Activated T-helper 1 cell treated with anti-CD3 and anti-CD28 coated beads, Interleukin-2, amount 50 U/mL, for 16 hours (primary cell): ENCODE results near the gene ACTA2.

Experiments used
- DNase-seq, 2 donors: peaks; one replicate each; pipeline ENCODE4 v3.0.0-alpha.2; 2020; ENCODE audit warnings: low read depth in 1 of 2, low spot score in 1 of 2

ACTA2 gene

DNA sequence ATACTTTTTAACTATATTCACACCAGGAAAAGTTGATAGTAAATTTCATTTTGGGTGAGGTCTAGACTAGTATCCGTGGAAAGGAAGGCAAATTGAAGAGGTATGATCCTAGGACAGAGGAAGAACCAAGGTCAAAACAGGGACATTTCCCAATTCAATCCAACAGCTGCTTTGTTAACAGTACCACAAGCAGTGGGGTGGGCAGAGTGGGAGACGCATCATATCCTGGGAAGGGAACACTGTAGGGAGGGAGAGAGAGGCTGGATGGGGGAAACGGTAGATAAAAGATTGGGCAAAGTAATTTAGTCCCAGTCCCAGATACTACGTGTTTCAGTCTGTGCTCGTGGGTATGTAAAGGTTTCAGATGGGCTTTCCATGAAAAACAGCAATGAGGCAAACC is 28.9 kb upstream of the ACTA2 start:
- no peak for DNase-seq

- DNase-seq: no peak
These were observed 28.2 kb upstream of the ACTA2 start for GRCh38 chr10:88980800-88981199.

DNA sequence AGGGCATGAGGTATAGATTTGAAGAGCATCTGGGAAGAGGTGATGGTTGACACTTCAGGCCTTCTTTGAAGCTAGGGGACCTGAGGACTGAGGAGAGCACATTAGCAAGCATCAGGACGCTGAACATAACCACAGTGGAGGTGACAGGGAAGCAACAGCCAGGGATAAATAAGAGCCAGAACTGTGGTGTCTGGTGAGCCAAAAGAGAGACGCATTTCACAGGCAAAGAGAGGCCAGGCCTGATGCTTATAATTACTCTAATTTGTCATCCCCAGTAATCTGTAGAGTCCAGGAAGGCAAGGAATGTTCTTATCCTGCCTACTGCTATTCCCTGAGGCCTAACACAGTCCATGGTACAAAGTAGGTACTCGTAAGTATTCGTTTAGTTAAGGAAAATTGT is 27.7 kb upstream of the ACTA2 start:
- DNase-seq: no peak

GRCh38 chr10:88979603-88980002 is 27.0 kb upstream of the ACTA2 start:
- no peak for DNase-seq

DNA sequence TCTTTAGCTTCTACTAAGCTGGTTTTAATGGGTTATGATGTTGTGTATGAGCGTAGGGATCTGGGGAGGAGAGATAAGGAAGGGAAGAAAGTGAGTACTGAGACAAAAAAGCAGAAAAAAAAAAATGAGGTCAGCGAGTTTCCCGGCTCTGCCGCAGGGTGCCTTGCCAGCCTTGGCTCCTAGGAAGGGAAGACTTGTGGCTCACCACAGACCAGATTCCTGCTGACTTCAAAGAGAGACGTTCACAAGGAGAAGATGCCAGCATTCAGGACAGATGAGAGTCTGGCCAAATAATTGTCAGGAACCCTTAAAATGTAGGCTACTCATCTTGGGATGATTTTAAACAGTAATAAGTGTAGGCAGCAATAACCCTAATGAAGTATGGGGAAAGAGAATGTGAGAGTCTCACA is 26.6 kb upstream of the ACTA2 start:
- no peak for DNase-seq

GRCh38 chr10:88978463-88978862 is 25.9 kb upstream of the ACTA2 start:
- DNase-seq: no peak

- no peak for DNase-seq
These were observed 22.8 kb upstream of the ACTA2 start for GRCh38 chr10:88975377-88975720.

- no peak for DNase-seq
These were observed 22.1 kb upstream of the ACTA2 start for GRCh38 chr10:88974446-88975376.

GRCh38 chr10:88974012-88974411 is 21.4 kb upstream of the ACTA2 start:
- DNase-seq: no peak

GRCh38 chr10:88971221-88972061 is 18.9 kb upstream of the ACTA2 start:
- no peak for DNase-seq

GRCh38 chr10:88968391-88968790 is 15.8 kb upstream of the ACTA2 start:
- DNase-seq: no peak

- no peak for DNase-seq
These were observed 14.2 kb upstream of the ACTA2 start for GRCh38 chr10:88966797-88967196.

- no peak for DNase-seq
These were observed 12.4 kb upstream of the ACTA2 start for GRCh38 chr10:88964869-88965415.

DNA sequence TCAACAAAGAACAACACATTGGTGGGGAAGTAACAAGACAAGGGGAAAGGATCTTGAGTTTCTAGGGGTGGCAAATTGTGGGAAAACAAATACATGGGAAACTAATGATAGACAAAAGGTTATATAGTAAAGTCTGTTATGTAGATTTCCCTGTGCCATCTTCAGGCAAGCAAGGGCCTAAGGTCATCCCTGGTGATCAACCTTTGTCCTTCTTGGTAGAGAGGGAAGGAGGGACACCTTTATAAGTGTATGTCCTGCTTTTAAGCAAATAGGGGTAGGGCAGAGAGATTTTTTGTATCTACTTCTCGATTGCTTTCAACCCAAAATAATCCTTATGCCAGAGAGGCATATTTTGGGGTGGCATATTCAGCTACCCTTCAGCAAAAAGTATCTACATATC is 11.8 kb upstream of the ACTA2 start:
- DNase-seq: no peak

- no peak for DNase-seq
These were observed 10.7 kb upstream of the ACTA2 start for GRCh38 chr10:88963318-88963717.

DNA sequence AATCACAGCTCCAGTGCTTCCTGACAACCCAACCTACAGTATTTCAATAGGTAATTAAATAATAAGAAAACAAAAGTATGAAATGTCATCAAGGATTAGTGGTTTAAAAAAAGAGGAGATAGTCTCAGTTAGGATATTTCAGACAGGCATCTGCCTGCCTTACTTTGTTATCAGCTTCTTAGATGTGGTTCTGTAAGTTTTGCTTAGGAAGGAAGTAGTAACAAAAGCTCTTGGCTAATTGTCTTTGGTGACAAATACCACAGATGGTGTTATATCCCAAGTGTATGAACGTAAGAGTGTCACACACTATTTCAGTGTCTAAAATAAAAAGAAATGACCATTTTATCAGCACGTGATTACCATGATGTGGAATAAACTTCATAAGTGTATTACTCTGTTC is 9.8 kb upstream of the ACTA2 start:
- no peak for DNase-seq

GRCh38 chr10:88961266-88961665 is 8.7 kb upstream of the ACTA2 start:
- no peak for DNase-seq

DNA sequence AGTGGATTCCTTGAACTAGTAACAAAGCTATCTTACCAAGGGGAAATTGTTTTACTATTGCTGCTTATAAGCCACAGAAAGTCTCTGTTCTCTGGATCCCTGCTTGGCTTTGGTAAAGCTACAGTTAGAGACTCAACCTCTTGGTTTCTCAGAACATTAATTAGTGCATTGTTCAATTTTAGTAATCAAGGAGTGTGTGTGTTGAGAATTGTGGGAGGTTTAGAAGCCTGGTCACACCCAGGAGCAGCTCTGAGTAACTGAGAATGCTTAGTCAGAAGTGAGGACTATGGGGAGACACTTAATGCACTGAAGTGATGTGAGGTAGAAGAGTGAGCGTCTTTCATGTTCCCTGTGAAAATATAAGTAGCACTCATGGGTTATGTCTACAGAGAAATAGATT is 8.2 kb upstream of the ACTA2 start:
- DNase-seq: no peak

GRCh38 chr10:88958721-88959120 is 6.1 kb upstream of the ACTA2 start:
- DNase-seq: no peak

DNA sequence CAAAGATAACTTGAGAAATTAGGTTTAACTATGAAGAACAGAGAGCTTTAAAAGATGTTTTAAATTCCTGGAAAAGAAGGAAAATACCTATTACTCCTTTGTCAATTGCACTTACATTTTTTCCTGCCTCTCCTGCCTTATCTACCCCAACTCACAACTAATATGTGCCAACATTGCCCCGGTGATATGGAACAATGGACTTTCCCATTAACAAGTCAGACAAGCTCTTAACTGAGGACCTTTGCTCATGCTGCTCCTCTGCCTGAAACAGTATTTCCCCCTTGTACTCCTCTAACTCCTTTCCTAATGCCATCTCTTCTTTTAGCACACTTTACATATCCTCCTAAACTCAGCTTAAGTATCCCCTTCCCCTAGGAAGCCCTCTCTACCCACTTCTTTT is 4.8 kb upstream of the ACTA2 start:
- DNase-seq: no peak

DNA sequence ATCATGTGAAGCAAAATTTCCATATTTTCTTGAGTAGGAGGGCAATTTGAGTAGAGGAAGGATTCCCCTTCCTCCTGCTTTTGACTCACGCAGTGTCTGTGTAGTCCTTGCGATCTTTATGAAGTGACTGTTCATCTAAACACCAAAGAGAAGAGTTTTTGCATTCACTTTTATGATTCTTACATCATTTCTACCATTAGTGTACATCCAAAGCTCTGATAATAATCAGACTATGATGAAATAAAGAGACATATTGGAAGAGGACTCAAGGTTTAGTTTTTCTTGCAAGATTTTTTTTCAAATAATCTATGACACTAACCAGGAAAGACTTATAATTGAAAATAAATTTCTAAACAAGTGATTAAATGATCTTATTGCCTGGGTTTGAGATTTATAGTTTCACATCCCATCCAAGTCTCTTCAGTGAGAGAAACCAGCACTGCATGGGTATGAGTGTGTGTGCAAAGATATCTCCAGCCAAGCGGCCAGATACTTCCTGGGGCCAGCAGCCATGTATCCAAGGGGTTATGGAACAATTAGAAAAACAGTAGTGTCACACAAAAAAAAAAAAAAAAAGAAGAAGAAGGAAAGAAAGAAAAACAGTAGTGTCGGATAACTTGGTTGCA is 2.0 kb upstream of the ACTA2 start:
- no peak for DNase-seq

DNA sequence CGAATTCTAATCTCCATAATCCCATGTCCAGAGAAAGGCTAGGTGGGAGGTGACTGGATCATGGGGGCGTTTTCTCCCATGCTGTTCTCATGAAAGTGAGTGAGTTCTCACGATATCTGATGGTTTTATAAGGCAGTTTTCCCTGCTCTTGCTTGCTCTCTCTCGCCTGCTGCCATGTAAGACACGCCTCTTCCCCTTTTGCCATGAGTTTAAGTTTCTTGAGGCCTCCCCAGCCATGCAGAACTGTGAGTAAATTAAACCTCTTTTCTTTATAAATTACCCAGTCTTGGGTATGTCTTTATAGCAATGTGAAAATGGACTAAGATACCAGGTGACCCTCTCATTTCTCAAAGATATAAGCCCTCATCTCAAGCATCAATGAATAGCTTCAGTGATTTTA is 1.1 kb upstream of the ACTA2 start:
- DNase-seq: no peak
